ENCODE measurements around the gene WIZ. TPM values are rescaled to one million over a fixed set of nuclear protein-coding genes. Genes with fewer than 3 reads are reported as not detected.

The WIZ gene
- total RNA-seq, 1 experiment from 2014 or later = 31.9 TPM

GRCh38 chr19:15403151-15403531 is 46.6 kb downstream of the WIZ start:
- BruUV-seq (replicated peaks) = no TSS peak
- intact Hi-C loops (cut with micrococcal nuclease; ENCODE audit: unreplicated experiment) = no loop called here
- peaks cover 40% of the 10 kb centered on the region for H3K36me3 Mint-ChIP-seq (ENCODE audit: insufficient read depth, unreplicated experiment)
- no peak for TF ChIP-seq CTCF (IDR thresholded peaks at IDR 0.05; ENCODE audit: unreplicated experiment)
- peaks cover 16% of the 10 kb centered on the region for H3K4me1 Mint-ChIP-seq (ENCODE audit: low read depth, unreplicated experiment)
- no peak for DNase-seq
- H3K4me3 Mint-ChIP-seq (ENCODE audit: low read depth, unreplicated experiment) = no peak overlapping the region
- no peaks in the 10 kb centered on the region for H3K9me3 Mint-ChIP-seq (ENCODE audit: low read depth, unreplicated experiment)
- H3K27ac Mint-ChIP-seq (ENCODE audit: unreplicated experiment) = no peak overlapping the region
- CTCF ChIA-PET = no interaction called here
- no peaks in the 10 kb centered on the region for H3K27me3 Mint-ChIP-seq (ENCODE audit: unreplicated experiment)

GRCh38 chr19:15402411-15403150 is 47.2 kb downstream of the WIZ start:
- CTCF ChIA-PET = interaction anchor here (0.7 kb wide), 1 partner anchor 110 kb away, joined by 3 read pairs; no protein-coding TSS in a partner anchor
- no peaks in the 10 kb centered on the region for H3K27me3 Mint-ChIP-seq (ENCODE audit: unreplicated experiment)
- no TSS peak for BruUV-seq (replicated peaks)
- intact Hi-C loops (cut with micrococcal nuclease; ENCODE audit: unreplicated experiment) = no loop called here
- no peaks in the 10 kb centered on the region for H3K9me3 Mint-ChIP-seq (ENCODE audit: low read depth, unreplicated experiment)
- H3K36me3 Mint-ChIP-seq (ENCODE audit: insufficient read depth, unreplicated experiment) = peaks cover 44% of the 10 kb centered on the region
- H3K4me1 Mint-ChIP-seq (ENCODE audit: low read depth, unreplicated experiment) = peaks cover 16% of the 10 kb centered on the region
- TF ChIP-seq CTCF (IDR thresholded peaks at IDR 0.05; ENCODE audit: unreplicated experiment) = no peak
- DNase-seq = no peak
- no peak overlapping the region for H3K27ac Mint-ChIP-seq (ENCODE audit: unreplicated experiment)
- H3K4me3 Mint-ChIP-seq (ENCODE audit: low read depth, unreplicated experiment) = no peak overlapping the region

- Mint-ChIP-seq H3K36me3 (ENCODE audit: insufficient read depth, unreplicated experiment) (peaks cover 48% of the 10 kb centered on the region), H3K4me1 (ENCODE audit: low read depth, unreplicated experiment) (peaks cover 14% of the 10 kb centered on the region), H3K27me3 (ENCODE audit: unreplicated experiment) (no peaks in the 10 kb centered on the region), H3K9me3 (ENCODE audit: low read depth, unreplicated experiment) (no peaks in the 10 kb centered on the region), H3K4me3 (ENCODE audit: low read depth, unreplicated experiment) (no peak overlapping the region), H3K27ac (ENCODE audit: unreplicated experiment) (no peak overlapping the region)
- TF ChIP-seq CTCF (IDR thresholded peaks at IDR 0.05; ENCODE audit: unreplicated experiment) = no peak
- no TSS peak for BruUV-seq (replicated peaks)
- intact Hi-C loops (cut with micrococcal nuclease; ENCODE audit: unreplicated experiment) = no loop called here
- CTCF ChIA-PET = interaction anchor here (0.6 kb wide), 1 partner anchor 1016 kb away, joined by 5 read pairs; no protein-coding TSS in a partner anchor
- DNase-seq = no peak
Observed at GRCh38 chr19:15401397-15401710, 48.4 kb downstream of the WIZ start.

- H3K4me1 Mint-ChIP-seq (ENCODE audit: low read depth, unreplicated experiment) = peaks cover 8% of the 10 kb centered on the region
- TSS peak; percentile 53 for BruUV-seq (replicated peaks)
- H3K9me3 Mint-ChIP-seq (ENCODE audit: low read depth, unreplicated experiment) = no peaks in the 10 kb centered on the region
- intact Hi-C loops (cut with micrococcal nuclease; ENCODE audit: unreplicated experiment) = no loop called here
- no peak for DNase-seq
- H3K27ac Mint-ChIP-seq (ENCODE audit: unreplicated experiment) = no peak overlapping the region
- TF ChIP-seq CTCF (IDR thresholded peaks at IDR 0.05; ENCODE audit: unreplicated experiment) = no peak
- H3K27me3 Mint-ChIP-seq (ENCODE audit: unreplicated experiment) = no peaks in the 10 kb centered on the region
- peaks cover 47% of the 10 kb centered on the region for H3K36me3 Mint-ChIP-seq (ENCODE audit: insufficient read depth, unreplicated experiment)
- CTCF ChIA-PET = interaction anchor here (0.6 kb wide), 1 partner anchor 1015 kb away, joined by 5 read pairs; no protein-coding TSS in a partner anchor
- H3K4me3 Mint-ChIP-seq (ENCODE audit: low read depth, unreplicated experiment) = no peak overlapping the region
Observed at GRCh38 chr19:15400521-15401396, 49.0 kb downstream of the WIZ start.
